ENCODE measurements around the gene ARL8A.
"Not testable (repeated sequence)": the region's sequence is repeated elsewhere in the genome, so short reads cannot be mapped to it uniquely, and the experiment has no call there.

The ARL8A gene

DNA sequence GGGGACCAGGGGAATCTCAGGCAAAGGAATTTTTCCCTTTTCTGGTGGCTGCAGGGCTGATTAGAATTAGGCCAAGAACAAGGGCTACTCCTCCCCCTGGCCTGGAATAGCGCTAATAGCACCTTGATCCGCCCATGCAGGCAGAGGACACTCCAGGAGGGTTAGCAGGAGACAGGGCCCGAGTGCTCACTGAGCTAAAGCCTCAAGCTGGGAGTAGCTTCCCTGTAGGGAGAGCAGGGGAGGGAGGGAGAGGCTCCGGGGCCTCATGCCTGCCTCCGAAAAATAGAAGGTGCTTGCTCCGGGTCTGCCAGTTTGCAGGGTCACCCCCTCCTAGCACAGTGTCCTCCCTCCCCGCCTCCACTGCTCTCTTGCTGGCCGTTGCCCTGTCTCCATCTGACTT, 12.1 kb upstream of the ARL8A start:
- no peak for DNase-seq

DNA sequence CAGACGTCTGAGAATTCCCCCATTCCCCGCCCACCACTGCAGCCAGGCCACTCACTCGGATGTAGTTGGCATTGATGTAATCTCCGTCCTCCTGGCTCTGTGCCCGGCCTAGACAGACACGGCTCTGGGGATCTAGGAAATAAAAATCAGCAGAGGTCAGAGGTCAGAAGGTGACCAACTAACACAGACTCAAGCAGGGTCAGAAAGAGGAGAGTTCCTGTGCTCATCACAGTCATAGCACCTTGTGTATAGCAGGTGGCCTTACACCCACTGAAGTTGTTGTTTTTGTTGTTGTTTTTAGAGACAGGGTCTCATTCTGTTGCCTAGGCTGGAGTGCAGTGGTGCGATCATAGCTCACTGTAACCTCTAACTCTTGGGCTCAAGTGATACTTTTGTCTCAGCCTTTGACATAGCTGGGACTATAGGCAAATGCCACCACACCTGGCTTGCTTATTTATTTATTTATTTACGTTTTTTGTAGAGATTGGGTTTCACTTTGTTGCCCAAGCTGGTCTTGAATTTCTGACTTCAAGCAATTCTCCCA, 11.0 kb upstream of the ARL8A start:
- no peak for DNase-seq

DNA sequence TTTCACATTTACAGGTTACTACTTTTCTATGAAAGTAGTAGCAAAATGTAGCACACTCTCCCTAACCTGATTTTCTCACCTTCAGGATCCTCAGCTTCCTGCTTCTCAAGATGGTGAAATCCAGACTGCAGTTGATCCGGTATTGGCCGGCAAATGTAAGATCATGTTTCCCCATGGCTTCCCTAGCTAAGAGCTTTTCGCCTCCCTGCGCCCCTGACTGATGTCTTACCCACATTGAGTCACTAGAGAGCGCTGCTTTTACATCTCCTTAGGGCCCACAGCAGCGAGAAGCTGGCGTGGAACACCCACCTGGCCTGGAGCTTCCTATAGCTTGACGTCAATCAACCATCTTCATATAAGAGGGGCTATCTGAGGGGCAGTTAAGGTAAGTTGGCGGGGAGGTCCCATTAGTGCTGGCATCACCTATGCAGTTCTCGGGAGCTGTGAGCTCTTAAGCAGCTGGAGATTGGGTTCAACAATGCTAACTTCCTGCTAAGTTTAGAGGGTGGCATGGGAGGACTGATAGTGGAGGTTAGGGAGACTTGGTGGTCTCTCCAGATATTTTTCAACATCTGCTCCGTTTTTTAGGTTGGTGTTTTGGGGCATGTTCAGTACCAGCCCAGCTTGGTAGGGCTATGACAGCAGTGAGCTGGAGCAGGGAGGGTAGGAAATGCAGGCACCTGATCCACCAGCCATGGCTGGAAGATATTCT, 10.4 kb upstream of the ARL8A start:
- peak; percentile 50 for DNase-seq

DNA sequence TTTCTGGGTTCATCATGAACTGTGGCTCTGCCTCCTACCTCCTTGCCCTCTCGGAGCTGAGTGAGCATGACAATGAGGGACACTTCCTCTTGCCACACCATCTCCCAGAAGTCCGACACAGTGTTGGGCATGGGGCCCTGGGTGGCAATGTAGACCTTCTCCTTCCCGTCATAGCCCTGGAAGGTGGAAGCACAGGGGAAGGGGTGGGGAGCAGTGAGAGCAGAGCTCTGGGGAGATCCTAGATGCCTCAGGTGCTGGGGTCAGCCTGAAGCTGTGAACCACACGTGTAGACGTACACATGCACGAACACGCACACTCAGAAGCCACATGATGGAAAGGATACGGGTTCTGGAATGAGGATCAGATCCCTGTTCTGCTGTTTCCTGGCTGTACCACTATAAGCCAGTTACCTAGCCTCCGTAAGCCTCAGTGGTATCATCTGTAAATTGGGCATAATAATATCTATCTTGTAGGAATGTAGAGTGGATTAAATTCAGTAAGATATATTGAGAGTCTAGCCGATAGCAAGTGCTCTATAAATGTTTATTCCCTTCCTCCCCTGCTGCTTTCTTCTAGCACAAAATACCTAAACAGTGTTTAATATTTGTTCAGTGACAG, 9.7 kb upstream of the ARL8A start:
- DNase-seq: no peak

DNA sequence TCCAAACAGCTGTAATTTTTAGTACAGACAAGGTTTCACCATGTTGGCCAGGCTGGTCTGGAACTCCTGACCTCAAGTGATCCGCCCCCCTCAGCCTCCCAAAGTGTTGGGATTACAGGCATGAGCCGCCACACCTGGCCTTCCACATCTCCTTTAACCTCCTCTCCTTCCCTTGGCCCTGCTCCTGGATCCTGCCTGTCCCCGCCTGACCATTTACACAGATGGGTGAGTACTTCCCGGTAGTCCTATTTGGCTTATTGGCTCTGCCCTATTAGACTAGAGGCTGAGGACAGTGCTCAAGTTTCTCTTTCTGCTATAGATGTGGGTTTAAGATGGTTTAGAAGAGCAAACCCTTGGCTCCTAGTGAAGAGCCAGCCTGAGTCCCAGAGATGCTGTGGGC, 8.7 kb upstream of the ARL8A start:
- DNase-seq: no peak

DNA sequence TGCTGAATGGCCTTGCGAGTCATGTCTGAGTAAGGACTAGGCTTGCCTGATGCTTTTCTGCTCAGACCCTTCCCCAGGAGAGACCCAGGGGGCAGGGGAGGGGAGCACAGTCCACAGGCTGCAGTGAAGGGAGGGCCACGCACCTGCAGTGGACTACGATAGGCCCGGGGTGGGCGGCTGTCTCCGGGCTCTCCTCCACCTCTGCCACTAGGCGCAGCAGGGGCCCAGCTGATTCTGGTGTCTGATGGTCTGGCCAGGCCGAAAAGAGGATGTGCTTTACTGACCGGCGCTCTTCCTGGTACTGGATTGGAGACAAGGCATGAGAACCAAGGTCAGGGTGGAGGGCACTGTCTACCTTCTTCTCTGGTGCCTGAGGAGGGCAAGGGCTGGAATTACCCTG, 7.9 kb upstream of the ARL8A start:
- DNase-seq: no peak

DNA sequence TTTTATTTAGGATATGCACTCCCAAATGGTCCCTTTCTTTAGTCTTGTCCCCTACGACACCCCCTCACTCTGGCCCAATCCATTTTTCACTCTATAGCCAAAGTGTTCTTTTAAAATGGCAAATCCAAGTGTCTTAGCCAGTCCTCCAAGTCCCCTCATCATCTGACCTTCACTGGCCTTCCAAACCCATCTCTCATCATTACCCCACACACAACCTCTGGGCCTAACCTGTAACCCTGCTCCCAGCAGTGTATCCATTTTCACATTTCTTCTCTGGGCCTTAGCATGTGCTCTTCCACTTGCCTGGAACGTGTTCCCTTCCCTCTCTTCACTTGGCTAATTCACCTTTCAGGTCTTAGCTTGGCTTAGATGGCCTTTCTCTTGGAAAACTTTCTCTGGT, 6.5 kb upstream of the ARL8A start:
- no peak for DNase-seq

DNA sequence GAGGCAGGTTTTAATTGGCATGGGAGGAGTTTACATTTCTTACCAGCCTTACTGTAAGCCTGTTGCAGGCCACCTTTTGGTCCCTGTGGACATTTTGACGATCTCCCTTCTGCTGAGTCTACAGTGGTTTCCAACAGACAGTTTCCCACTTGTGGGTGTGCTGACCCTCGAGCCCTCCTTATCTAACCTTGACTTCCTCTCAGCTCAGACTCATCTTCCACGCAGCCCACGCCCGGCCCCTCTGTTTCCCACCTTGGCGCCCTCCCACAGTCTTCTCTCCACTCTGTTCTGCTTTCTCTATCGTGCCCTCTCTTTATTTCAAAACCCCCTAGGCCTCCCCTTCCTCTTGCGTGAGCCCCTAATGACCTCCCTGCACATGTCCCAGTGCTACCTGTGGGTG, 6.1 kb upstream of the ARL8A start:
- DNase-seq: no peak

DNA sequence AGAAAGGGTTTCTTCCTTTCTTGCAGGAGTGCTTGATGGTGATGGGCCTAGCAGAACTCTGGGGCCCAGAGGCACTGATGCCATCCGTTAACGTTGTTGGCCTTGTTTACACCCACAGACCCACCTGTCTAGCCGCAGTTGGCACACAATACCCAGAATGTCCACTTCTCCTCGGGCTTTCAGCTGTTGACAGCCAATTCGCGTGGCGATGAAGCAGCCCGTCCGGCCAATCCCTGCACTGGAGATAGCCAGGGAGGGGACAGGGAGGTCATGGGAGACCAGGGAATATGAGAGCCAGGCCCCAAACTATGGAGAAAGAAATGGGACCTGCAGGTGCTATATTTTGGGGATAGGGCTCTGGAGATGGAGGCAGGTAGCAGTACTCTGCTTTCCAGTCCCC, 5.7 kb upstream of the ARL8A start:
- DNase-seq: no peak

DNA sequence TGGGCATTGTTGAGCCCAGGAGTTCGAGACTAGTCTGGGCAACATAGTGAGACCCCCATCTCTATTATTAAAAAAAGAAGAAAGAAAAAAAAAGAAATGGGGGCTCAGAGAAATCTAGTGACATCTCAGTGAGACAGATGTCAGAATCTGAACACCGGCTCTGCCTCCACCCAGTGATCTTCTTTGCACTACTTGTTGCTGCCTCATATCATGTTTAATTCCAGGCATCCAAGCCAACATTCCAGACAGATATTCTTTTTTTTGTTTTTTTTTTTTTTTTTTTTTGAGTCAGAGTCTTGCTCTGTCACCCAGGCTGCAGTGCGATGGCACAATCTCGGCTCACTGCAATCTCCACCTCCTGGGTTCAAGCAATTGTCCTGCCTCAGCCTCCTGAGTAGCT, 5.0 kb upstream of the ARL8A start:
- no peak for DNase-seq

DNA sequence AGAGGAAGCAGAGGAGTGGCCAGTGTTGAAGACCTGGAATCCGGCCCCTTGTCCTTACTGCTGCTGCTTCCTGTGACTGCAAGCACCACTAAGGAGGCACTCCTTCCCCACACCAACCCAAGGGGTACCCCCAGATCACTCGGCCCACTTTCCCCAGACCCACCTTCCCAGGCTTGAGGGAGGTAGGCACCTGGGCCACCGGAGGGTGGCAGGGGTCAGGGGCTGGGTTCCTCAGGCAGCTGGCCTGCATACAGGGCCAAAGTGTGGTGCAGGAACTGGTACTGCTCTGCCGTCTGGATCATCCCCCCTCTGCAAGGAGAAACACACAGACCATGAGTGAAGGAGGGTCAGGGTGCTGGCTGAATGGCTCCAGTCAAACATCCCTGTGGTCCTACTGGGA, 3.9 kb upstream of the ARL8A start:
- DNase-seq: no peak

DNA sequence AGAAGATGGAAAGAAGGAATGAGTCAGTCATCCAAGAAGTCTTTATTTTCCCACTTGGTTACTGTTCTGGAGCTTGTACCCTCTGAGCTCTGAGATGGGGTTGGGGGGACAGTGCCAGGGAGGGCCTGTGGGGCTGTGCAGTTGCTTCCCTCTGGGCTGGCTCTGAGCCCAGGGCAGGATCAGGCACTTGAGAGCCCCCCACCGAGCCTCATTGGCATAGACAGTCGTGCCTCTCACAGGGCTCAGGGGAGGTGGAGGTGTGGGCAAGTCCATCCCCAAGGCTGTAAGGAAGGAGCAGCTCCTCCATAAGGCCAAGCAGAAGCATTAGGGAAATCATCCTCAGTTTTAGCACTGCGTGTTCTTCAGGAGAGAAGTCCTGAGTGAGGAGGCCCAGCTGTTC, 2.5 kb upstream of the ARL8A start:
- no peak for DNase-seq

DNA sequence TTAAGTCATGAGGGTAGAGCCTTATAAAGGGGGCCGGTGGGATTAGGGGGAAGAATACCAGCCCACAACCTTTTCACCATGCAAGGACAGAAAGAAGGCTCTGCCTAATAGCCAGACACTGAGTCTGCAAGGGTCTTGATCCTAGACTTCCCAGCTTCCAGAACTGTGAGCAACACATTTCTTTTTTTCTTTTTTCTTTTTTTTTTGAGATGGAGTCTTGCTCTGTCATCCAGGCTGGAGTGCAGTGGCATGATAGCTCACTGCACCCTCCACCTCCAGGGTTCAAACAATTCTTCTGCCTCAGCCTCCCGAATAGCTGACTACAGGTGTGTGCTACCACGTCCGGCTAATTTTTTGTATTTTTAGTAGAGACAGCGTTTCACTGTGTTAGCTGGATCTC, 1.7 kb upstream of the ARL8A start:
- DNase-seq: no peak

DNA sequence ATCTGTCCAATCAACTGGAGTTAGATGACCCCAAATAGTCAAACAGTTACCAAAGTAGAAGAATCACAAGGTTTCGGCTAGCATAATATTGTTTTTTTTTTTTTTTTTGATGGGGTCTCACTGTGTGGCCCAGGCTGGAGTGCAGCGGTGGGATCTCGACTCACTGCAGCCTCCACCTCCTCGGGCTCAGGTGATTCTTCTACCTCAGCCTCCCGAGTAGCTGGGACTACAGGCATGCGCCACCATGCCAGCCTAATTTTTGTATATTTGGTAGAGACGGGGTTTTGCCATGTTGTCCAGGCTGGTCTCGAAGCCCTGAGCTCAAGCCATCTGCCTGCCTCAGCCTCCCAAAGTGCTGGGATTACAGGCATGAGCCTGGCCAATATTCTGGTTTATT, 1.2 kb upstream of the ARL8A start:
- not testable (repeated sequence) for DNase-seq

DNA sequence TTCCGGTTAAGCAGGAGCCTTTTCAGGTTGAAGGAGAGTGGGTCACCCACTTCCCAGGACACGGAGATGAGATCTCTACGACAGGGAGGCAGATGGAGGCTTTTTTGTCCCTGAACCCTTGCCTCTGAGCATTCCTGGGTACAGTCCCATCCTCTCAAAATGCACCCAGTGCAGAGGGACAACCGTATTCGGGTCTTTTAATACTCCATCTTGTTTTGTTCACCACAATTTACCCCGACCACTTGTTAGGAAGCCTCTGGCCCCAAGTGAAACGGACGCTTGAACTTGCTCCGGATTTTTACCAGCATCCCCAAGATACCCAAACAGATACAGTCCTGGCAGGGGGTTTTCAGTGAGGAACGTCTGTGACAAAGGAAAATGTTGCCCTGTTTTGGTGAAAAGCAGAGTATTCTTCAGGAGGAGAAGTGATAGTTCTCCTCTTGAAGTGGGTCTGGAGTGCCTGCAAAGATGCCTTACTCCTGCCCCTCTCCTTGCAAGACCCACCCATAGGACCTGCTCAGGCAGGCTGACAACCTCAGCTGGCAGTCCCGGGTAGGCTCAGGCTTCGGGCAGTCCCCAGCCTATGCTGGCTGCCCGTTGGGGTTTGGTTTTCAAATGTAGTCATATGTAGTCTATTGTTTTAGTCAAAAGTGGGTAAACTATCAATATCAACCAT, 669 bp upstream of the ARL8A start:
- DNase-seq: no peak

DNA sequence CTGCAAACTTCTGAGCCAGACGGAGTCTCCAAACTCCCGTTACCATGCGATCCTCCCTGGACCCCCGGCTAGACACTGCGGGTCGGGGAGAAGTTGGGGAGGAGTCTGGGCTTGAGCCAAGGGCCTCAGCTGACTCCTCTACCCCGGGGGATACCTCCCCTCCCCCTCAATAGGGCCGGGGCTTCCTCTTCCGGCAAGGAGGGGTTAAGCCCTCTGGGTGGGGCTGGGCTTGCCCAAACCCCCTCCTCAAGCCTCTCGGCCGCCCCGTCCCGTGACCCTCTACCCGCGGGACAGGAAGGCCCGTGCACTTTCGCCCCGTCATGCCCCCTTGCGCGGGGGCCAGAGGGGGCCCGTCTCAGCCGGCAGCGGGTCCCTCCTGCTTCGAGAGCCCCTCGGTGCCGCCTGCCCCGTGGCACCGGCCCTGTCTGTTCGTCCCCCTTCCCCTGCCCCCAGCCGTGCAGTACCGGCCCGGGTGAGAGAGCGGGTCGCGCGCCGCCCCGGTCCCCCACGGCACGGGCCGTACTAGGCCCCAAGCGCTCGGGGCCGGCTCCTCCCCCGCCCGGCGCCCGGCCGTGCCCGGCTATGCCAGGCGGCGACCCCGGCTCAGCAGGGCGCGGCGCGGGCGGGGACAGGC, 652 bp downstream of the ARL8A start:
- no peak for DNase-seq

DNA sequence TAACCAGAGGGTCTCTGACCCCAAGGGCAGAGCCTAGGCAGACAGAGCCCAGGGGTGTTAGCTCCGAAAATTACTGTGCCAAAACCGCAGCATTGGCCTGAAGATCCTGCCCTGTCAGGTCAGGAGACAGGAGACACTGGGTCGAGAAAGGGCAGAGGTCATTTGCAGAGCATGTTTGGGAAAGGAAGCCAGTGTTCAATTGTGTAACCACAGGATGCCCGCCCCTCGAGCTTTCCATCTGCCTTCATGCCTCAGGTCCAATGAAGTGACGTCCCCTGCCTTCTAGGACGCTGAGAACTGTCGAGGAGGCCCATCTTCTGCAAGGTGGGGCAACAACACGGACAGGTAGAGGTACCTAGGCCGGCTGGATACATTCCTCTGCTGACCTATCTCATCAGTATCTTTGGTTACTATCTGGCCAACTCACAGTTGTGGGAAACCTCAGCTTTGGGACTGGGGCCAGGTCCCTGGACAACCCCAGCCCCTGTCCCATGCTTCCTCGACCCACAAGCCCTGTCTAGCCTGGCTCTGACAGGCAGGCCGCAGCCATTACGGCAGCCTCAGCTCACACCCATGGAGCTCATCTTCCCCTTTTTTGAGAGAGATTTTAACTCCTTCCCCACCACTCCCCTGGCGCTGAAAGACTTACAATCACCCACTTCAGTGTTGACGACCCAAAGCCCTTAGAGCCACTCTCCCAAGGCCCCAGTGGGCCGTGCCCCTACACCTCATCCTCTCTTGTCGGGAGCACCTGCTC, 1.3 kb downstream of the ARL8A start:
- no peak for DNase-seq

DNA sequence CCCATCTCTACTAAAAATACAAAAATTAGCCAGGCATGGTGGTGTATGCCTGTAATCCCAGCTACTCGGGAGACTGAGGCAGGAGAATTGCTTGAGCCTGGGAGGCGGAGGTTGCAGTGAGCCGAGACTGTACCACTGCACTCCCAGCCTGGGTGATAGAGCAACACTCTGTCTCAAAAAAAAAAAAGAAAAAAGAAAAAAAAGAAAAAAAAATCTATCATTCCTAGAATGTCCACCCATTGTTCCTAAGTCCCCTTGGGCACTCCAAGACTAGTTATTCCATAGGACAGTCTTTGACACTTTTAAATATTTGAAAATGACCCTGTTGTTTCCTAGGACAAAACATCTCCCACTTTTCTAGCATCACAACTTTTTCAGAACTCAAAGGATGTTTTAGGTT, 3.1 kb downstream of the ARL8A start:
- not testable (repeated sequence) for DNase-seq

DNA sequence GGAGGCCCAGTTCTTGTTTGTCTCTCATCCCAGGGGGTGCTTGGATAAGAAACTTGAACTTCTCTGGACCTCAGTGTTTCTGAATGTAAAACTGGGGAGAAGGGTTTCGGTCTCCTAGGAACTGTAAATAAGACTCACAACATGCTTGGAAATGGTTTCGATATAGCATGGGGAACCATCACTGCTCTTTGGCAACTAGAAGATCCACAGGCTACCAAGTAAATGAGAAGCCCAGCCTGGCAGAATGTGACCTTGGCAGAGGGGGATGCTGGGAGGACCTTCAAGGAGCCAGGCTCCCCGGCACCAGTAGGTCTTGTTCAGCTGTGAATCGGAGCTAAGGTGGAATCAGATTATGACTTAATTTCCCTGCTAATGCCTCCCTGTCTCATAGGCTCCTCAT, 3.7 kb downstream of the ARL8A start:
- DNase-seq: no peak

DNA sequence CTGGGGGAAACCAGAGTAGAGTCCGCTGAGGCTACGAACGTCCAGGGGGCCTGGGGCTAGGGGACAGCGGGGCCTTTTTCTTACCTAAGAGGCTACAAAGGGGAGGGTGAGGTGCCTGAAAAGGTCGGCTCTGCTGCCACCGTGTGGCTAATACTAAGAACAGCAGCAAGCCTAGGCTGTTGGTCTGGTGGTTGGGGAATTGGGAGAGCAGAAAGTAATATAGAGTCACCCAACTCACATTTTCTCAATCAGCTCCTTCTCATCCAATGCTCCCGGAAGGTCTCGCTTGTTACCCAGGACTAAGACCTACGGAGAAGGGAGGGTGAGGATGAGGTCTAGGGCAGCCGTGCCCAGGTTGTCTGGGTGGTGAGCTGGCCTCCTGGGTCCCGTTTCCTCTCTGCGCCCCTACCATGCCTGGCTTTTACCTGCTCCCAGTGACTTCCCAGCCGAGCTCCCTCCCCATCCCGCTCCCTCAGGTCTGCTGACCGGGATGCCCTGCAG, 9.3 kb downstream of the ARL8A start:
- DNase-seq: peak; percentile 44

DNA sequence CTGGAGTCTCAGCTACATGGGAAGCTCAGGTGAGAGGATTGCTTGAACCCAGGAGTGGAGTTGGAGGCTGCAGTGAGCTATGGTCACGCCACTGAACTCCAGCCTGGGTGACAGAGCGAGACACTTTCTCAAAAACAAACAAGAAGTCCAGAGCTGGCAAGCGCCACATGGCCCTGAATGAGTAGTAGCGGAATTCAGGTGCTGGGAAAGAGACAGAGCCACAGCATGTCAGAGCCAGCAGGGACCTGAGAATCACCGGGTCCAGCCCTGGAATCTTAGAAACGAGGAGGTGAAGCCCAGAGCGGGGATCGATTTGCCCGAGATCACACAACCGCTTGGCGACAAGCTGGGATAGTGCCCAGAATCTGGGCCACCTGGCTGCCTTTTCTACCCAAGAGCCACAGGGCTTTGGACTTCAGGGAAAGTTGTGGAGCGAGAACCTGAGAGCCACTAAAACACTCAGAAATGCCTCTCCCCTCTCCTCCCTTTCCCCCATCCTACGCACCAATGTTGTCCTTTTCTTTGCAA, 9.8 kb downstream of the ARL8A start:
- DNase-seq: no peak

DNA sequence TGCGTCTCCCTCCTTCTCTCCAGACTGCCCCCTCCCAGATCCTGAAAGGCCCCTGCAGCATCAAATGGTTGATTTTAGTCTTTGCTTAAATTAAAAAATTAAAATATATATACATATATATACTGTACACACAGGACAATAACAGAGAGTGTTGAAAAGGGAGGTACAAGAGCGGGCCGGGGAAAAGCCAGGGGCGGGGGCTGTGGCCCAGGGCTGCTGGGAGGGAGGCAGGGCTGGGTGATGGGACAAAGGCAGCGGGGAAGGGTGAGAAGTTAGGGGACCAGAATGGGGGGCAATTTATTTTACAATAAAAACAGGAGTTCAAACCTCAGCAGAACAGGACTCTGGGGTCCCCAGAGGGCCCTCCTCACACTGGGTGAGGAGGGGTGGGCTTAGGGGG, 10.5 kb downstream of the ARL8A start:
- no peak for DNase-seq

DNA sequence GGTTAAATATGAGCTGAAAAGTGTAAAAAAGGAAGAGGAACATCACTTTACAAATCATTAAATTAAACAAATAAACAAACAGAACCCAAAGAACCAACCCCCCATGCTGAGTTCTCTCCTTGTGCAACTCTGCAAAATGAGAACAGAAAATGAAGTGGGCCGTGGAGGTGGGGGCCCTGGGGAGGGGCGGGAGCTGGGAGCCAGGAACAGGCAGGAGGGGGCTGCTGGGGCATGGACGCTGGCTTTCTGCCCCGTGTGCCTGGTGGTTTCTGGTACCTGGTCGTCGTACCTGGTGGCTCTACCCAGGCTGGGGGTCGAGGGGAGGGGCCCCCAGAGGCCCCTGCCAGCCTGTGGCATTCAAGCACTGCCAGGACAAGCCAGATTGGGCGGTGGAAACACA, 11.0 kb downstream of the ARL8A start:
- DNase-seq: no peak

Measured in activated gamma-delta T cell treated with Interleukin-2 at 50 U/mL for 16 hours (primary cell).